Neural progenitor cell (in vitro differentiated cells): ENCODE data around the gene CYP39A1.

Experiments
- CTCF ChIP-seq: fragments of 200-600 bp; sonication (generic); IDR thresholded peaks from 2 replicates; pipeline ENCODE4 v1.5.1; 2017; ENCODE audit warnings: antibody characterized with exemption, mild to moderate bottlenecking
- EZH2 ChIP-seq: fragments of 200-600 bp; sonication (generic); IDR thresholded peaks from 2 replicates; pipeline ENCODE4 v1.6.1; 2017; ENCODE audit warnings: antibody characterized with exemption, mild to moderate bottlenecking, moderate library complexity
- EZH2phosphoT487 ChIP-seq: fragments of 200-600 bp; sonication (generic); IDR thresholded peaks from 2 replicates; pipeline ENCODE4 v1.6.1; 2017; ENCODE audit warnings: antibody characterized with exemption

DNA sequence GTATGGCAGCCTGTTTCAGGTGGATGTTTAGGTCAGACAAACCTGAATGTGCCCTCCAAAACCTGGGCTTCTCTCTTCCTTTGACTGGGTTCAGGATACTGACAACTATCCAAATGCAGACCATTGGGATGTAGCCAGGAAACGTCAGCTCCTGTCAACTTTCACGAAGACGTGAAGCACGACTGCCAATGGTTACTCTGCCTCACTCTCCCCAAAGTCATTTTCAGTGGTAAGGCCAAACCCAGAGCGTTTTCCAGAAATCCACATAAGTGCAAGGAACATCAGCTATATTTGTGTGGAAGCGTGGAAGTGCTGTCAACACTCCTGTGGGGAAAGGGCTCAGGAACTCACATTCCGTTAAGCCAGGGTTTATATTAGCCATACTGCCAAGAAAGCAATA lies 141.3 kb downstream of the CYP39A1 start:
- TF ChIP-seq CTCF (no peak), EZH2 (no peak), EZH2phosphoT487 (no peak)
